Endothelial cell of umbilical vein (primary cell): ENCODE measurements around the gene XCL2. TPM values are rescaled to one million over a fixed set of nuclear protein-coding genes. Genes with fewer than 3 reads are reported as not detected.

Source experiments
- polyA plus RNA-seq, 4 experiments: library from polyadenylated mRNA; depleted of rRNA in 3 of 4; stranded (reverse) in 3 of 4; unstranded in 1 of 4; fragments of >200 nt; gene quantifications; 2 replicates each; pipeline versions ENCODE4 v1.2.1 to v1.2.3, GENCODE V29; 2011 to 2012; ENCODE audit warnings: missing spikeins in 1 of 4
- total RNA-seq: library from RNA; stranded (reverse); gene quantifications from 2 replicates; pipeline ENCODE4 v1.2.3, GENCODE V29; 2021

XCL2 gene
- total and polyA plus RNA-seq, 2 donors (not counting 3 experiments of a cell fraction or from before 2014, with no cell fraction given): not detected

Other genes starting within 250 kb of the XCL2 start
- gene XCL1, start 32.6 kb upstream of the XCL2 start, total RNA-seq: not detected in 2 replicates
- gene XCL1, start 32.6 kb upstream of the XCL2 start, polyA plus RNA-seq: not detected in 2 replicates
- gene DPT, start 185.2 kb upstream of the XCL2 start, total RNA-seq: not detected in 2 replicates
- gene DPT, start 185.2 kb upstream of the XCL2 start, polyA plus RNA-seq: not detected in 2 replicates